Activated T-cell treated with anti-CD3 and anti-CD28 coated beads, Interleukin-2, amount 50 U/mL, for 24 hours (primary cell): ENCODE results near the gene SPATC1L.
A peak's percentile ranks its signal among the peaks of the same experiment; 100 is the strongest.

Experiments
- DNase-seq: peaks from one replicate; pipeline ENCODE4 v3.0.0-alpha.2; 2020
- H3K27ac Mint-ChIP-seq: 2 replicates; pipeline ENCODE4 v1.8.0; 2020; ENCODE audit warnings: mild to moderate bottlenecking, mixed read lengths
- H3K27me3 Mint-ChIP-seq: 2 replicates; pipeline ENCODE4 v1.8.0; 2020; ENCODE audit warnings: mixed read lengths
- H3K36me3 Mint-ChIP-seq: 2 replicates; pipeline ENCODE4 v1.8.0; 2020; ENCODE audit warnings: low read depth, mixed read lengths
- H3K4me1 Mint-ChIP-seq: 2 replicates; pipeline ENCODE4 v1.8.0; 2020; ENCODE audit warnings: low read depth, mixed read lengths
- H3K4me3 Mint-ChIP-seq: 2 replicates; pipeline ENCODE4 v1.8.0; 2020; ENCODE audit warnings: mild to moderate bottlenecking, moderate library complexity, mixed read lengths
- H3K9me3 Mint-ChIP-seq: 2 replicates; pipeline ENCODE4 v1.8.0; 2020; ENCODE audit warnings: mixed read lengths

SPATC1L gene

DNA sequence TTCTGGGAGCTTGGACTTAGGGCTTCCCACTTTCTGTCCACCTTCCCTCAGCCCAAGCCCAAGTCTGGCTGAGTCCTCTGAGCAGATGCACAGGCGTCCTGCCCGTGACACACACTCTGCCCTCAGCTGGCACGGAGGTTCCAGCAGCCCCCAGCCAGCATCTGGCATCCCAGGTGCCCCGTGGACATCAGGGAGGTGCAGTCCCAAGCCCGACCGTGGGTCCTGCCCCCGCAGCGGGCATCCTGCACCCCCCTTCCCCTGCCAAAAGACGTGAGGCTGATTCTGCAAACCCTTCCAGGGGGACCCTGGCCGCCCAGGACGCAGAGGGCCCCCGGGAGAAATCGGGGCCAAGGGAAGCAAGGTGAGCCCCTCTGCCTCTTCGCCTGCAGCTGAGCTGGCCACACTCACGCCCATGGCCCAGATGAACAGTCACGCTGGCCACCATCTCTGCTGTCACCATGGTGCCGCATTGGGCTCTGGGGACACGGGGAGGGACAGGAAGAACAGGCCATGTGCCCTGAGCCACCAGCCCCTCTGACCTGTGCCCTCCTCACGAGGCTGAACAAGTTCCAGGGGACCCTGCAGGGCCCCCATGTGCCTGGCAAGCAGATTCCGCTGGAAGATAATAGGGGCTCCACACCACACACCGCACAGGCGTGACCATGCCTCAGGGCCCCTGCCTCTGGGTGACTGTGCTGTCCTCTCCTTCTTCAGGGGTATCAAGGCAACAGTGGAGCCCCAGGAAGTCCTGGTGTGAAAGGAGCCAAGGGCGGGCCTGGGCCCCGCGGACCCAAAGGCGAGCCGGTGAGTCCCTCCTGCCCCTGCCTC lies 65.7 kb downstream of the SPATC1L start:
- H3K4me3 Mint-ChIP-seq: no peak overlapping the region
- H3K4me1 Mint-ChIP-seq: no peaks in the 10 kb centered on the region
- DNase-seq: peak; percentile 22
- no peaks in the 10 kb centered on the region for H3K27me3 Mint-ChIP-seq
- H3K27ac Mint-ChIP-seq: no peak overlapping the region
- H3K36me3 Mint-ChIP-seq: peaks cover 5% of the 10 kb centered on the region
- no peaks in the 10 kb centered on the region for H3K9me3 Mint-ChIP-seq

GRCh38 chr21:46117586-46118315 lies 66.5 kb downstream of the SPATC1L start:
- Mint-ChIP-seq H3K4me3 (no peak overlapping the region), H3K36me3 (peaks cover 7% of the 10 kb centered on the region), H3K27ac (no peak overlapping the region), H3K4me1 (no peaks in the 10 kb centered on the region), H3K9me3 (no peaks in the 10 kb centered on the region), H3K27me3 (no peaks in the 10 kb centered on the region)
- peak; percentile 3 for DNase-seq

DNA sequence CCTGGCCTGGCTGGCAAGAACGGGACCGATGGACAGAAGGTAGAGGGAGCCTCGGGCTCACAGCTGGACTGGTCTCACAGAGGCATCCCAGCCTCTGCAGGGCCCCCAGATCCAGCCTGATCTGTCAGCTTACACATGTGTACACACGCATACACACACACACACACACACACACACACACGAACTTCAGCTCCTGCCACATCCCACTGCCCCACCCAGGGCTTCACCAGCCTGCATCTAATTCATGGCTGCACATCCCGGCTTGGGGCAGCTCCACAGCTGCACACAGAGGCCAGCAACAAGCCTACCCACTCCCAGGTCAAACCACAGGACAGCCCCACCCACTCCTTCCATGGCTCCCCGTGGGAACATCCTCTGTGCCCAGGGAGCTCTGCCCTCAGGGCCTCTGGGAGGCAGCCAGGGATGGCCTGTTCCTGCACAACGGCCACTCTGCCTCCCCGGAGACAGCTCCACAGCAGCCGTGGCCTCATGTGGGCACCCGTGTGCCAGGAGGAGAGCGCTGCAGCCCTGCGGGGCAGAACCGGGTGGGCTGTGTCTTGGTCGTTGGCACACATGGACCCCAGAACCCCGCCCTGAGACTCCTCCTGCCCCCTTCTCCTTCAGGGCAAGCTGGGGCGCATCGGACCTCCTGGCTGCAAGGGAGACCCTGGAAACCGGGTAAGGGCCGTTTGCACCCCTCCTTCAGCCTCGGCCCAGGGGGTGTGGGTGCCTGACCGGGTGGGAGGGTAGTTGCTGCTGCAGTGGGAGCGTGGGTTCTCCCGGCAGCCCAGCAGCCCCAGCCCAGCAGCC lies 67.3 kb downstream of the SPATC1L start:
- H3K9me3 Mint-ChIP-seq: no peaks in the 10 kb centered on the region
- peaks cover 7% of the 10 kb centered on the region for H3K36me3 Mint-ChIP-seq
- H3K4me3 Mint-ChIP-seq: no peak overlapping the region
- DNase-seq: peak; percentile 22
- H3K4me1 Mint-ChIP-seq: no peaks in the 10 kb centered on the region
- H3K27me3 Mint-ChIP-seq: no peaks in the 10 kb centered on the region
- H3K27ac Mint-ChIP-seq: no peak overlapping the region

- Mint-ChIP-seq H3K4me3 (no peak overlapping the region), H3K9me3 (no peaks in the 10 kb centered on the region), H3K36me3 (peaks cover 7% of the 10 kb centered on the region), H3K27me3 (no peaks in the 10 kb centered on the region), H3K27ac (no peak overlapping the region), H3K4me1 (no peaks in the 10 kb centered on the region)
- DNase-seq: peak; percentile 13
Measured at GRCh38 chr21:46116189-46116775, 68.0 kb downstream of the SPATC1L start.

DNA sequence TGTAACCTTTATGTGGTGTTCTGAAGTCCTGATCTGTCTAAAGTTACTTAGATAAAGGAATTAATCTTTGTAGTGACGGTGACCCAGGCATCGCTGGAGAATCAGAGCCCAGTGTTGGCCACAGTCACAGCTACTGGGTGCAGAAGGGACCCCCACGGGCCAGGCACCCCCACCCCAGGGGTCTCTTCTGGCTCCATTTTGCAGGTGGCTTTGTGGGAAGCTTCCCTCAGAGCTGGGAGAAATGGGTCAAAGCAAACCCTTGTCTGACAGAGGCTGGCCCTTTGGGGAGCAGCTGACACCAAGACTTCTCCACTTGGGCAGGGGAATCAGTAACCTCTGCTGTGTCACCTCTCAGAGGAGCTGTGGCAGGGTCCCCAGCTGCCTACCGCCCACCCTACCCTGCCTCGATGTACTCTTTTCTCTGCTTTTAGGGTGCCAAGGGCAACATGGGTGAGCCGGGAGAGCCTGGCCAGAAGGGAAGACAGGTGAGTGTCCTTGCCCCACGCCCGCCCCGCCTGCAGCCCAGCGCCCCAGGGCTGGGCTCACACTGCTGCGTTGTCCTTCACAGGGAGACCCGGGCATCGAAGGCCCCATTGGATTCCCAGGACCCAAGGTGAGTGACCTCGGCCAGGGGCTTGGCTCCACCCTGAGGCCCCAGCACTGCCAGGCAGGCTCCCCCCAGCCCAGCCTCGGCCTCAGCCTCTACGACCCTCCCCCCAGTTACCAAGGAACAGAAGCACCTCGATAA lies 68.6 kb downstream of the SPATC1L start:
- DNase-seq: peak; percentile 16
- H3K9me3 Mint-ChIP-seq: no peaks in the 10 kb centered on the region

GRCh38 chr21:46114963-46115362 lies 69.3 kb downstream of the SPATC1L start:
- H3K27ac Mint-ChIP-seq: no peak overlapping the region
- no peaks in the 10 kb centered on the region for H3K27me3 Mint-ChIP-seq
- no peaks in the 10 kb centered on the region for H3K9me3 Mint-ChIP-seq
- peak; percentile 14 for DNase-seq
- H3K36me3 Mint-ChIP-seq: peaks cover 7% of the 10 kb centered on the region
- H3K4me3 Mint-ChIP-seq: no peak overlapping the region
- no peaks in the 10 kb centered on the region for H3K4me1 Mint-ChIP-seq

More for the DNA sequence above, 68.6 kb downstream of the SPATC1L start:
- H3K27me3 Mint-ChIP-seq: no peaks in the 10 kb centered on the region
- H3K36me3 Mint-ChIP-seq: peaks cover 7% of the 10 kb centered on the region
- H3K4me1 Mint-ChIP-seq: no peaks in the 10 kb centered on the region
- H3K27ac Mint-ChIP-seq: no peak overlapping the region
- no peak overlapping the region for H3K4me3 Mint-ChIP-seq

- peak; percentile 13 for DNase-seq
- H3K27ac Mint-ChIP-seq: no peak overlapping the region
- H3K4me3 Mint-ChIP-seq: no peak overlapping the region
- no peaks in the 10 kb centered on the region for H3K9me3 Mint-ChIP-seq
- no peaks in the 10 kb centered on the region for H3K27me3 Mint-ChIP-seq
- peaks cover 7% of the 10 kb centered on the region for H3K36me3 Mint-ChIP-seq
- no peaks in the 10 kb centered on the region for H3K4me1 Mint-ChIP-seq
Measured at GRCh38 chr21:46113497-46114176, 70.6 kb downstream of the SPATC1L start.

- Mint-ChIP-seq H3K4me1 (no peaks in the 10 kb centered on the region), H3K27ac (no peak overlapping the region), H3K36me3 (peaks cover 7% of the 10 kb centered on the region), H3K4me3 (no peak overlapping the region), H3K9me3 (peaks cover under 1% of the 10 kb centered on the region), H3K27me3 (no peaks in the 10 kb centered on the region)
- DNase-seq: peak; percentile 11
Measured at GRCh38 chr21:46112725-46113215, 71.5 kb downstream of the SPATC1L start.

DNA sequence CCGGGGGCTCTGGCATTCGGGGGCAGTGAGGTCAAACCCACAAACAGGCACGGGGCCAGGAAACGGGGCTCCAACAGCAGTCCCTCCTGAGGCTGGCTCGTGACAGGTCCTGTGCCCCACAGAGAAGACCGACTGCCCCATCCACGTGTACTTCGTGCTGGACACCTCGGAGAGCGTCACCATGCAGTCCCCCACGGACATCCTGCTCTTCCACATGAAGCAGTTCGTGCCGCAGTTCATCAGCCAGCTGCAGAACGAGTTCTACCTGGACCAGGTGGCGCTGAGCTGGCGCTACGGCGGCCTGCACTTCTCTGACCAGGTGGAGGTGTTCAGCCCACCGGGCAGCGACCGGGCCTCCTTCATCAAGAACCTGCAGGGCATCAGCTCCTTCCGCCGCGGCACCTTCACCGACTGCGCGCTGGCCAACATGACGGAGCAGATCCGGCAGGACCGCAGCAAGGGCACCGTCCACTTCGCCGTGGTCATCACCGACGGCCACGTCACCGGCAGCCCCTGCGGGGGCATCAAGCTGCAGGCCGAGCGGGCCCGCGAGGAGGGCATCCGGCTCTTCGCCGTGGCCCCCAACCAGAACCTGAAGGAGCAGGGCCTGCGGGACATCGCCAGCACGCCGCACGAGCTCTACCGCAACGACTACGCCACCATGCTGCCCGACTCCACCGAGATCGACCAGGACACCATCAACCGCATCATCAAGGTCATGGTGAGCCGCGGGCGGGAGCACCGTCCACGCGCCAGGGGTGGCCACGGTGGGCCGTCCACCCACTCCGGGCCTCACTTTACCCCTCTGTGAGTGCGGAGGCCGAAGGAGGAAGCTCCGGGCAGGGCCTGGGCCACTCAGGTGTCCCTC lies 72.2 kb downstream of the SPATC1L start:
- peak; percentile 22 for DNase-seq
- no peak overlapping the region for H3K27ac Mint-ChIP-seq

GRCh38 chr21:46111193-46111571 lies 73.1 kb downstream of the SPATC1L start:
- Mint-ChIP-seq H3K4me1 (no peaks in the 10 kb centered on the region), H3K9me3 (peaks cover 7% of the 10 kb centered on the region), H3K4me3 (no peak overlapping the region), H3K36me3 (peaks cover 6% of the 10 kb centered on the region), H3K27me3 (no peaks in the 10 kb centered on the region), H3K27ac (no peak overlapping the region)
- DNase-seq: peak; percentile 13

More for the DNA sequence above, 72.2 kb downstream of the SPATC1L start:
- H3K4me1 Mint-ChIP-seq: no peaks in the 10 kb centered on the region
- H3K4me3 Mint-ChIP-seq: no peak overlapping the region
- H3K9me3 Mint-ChIP-seq: peaks cover 6% of the 10 kb centered on the region
- H3K36me3 Mint-ChIP-seq: peaks cover 7% of the 10 kb centered on the region
- H3K27me3 Mint-ChIP-seq: no peaks in the 10 kb centered on the region
